WERI-Rb-1 (cell line): ENCODE data around the gene TUBA1C.
"Not testable (repeated sequence)": the region's sequence is repeated elsewhere in the genome, so short reads cannot be mapped to it uniquely, and the experiment has no call there.

Experiments used
- DNase-seq: peaks from one replicate; pipeline ENCODE4 v3.0.0-alpha.2; 2020
- H3K27ac ChIP-seq: fragments of 250-450 bp; sonication (Bioruptor Pico); 2 replicates; pipeline ENCODE4 v1.5.1; 2020; ENCODE audit warnings: mild to moderate bottlenecking, moderate library complexity
- H3K27me3 ChIP-seq: fragments of 250-450 bp; sonication (Bioruptor Pico); 2 replicates; pipeline ENCODE4 v1.5.1; 2021; ENCODE audit warnings: mild to moderate bottlenecking, low read depth, moderate library complexity; ENCODE audit not compliant: insufficient read depth, severe bottlenecking
- H3K36me3 ChIP-seq: fragments of 250-450 bp; sonication (Bioruptor Pico); 2 replicates; pipeline ENCODE4 v1.5.1; 2020; ENCODE audit warnings: mild to moderate bottlenecking, moderate library complexity
- H3K4me3 ChIP-seq: 2 replicates; pipeline ENCODE4 v1.5.1; 2011; ENCODE audit warnings: low read depth, mild to moderate bottlenecking, control low read depth, low read length
- H3K9me3 ChIP-seq: fragments of 250-450 bp; sonication (Bioruptor Pico); 2 replicates; pipeline ENCODE4 v1.5.1; 2021; ENCODE audit warnings: mild to moderate bottlenecking, moderate library complexity; ENCODE audit not compliant: severe bottlenecking
- TF ChIP-seq, protein P1 (sequence below): IDR thresholded peaks from 2 replicates; pipeline ENCODE4 v1.5.1; 2011; ENCODE audit warnings: low read depth, mild to moderate bottlenecking, control low read depth, inconsistent platforms, low read length

The TUBA1C gene

GRCh38 chr12:49314811-49315210 is 49.9 kb downstream of the TUBA1C start:
- no peak for DNase-seq
- no peak overlapping the region for H3K4me3 ChIP-seq
- H3K36me3 ChIP-seq: no peaks in the 10 kb centered on the region
- H3K27me3 ChIP-seq: no peaks in the 10 kb centered on the region
- no peak overlapping the region for H3K27ac ChIP-seq
- TF ChIP-seq, protein P1, sequence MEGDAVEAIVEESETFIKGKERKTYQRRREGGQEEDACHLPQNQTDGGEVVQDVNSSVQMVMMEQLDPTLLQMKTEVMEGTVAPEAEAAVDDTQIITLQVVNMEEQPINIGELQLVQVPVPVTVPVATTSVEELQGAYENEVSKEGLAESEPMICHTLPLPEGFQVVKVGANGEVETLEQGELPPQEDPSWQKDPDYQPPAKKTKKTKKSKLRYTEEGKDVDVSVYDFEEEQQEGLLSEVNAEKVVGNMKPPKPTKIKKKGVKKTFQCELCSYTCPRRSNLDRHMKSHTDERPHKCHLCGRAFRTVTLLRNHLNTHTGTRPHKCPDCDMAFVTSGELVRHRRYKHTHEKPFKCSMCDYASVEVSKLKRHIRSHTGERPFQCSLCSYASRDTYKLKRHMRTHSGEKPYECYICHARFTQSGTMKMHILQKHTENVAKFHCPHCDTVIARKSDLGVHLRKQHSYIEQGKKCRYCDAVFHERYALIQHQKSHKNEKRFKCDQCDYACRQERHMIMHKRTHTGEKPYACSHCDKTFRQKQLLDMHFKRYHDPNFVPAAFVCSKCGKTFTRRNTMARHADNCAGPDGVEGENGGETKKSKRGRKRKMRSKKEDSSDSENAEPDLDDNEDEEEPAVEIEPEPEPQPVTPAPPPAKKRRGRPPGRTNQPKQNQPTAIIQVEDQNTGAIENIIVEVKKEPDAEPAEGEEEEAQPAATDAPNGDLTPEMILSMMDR: no peak
- no peaks in the 10 kb centered on the region for H3K9me3 ChIP-seq

DNA sequence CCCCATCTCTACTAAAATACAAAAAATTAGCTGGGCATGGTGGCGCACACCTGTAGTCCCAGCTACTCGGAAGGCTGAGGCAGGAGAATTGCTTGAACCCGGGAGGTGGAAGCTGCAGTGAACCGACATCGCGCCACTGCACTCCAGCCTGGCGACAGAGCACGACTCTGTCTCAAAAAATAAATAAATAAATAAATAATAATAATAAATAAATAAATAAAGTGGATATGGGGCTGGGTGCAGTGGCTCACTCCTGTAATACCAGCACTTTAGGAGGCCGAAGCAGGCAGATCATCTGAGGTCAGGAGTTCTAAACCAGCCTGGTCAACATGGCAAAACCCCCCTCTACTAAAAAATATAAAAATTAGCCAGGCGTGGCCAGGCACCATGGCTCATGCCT is 52.2 kb downstream of the TUBA1C start:
- not testable (repeated sequence) for H3K27me3 ChIP-seq, H3K4me3 ChIP-seq, H3K27ac ChIP-seq, H3K9me3 ChIP-seq, DNase-seq, H3K36me3 ChIP-seq

- H3K36me3 ChIP-seq, H3K27ac ChIP-seq, DNase-seq, H3K27me3 ChIP-seq, H3K4me3 ChIP-seq, H3K9me3 ChIP-seq: not testable (repeated sequence)
Measured at GRCh38 chr12:49320411-49321103, 55.7 kb downstream of the TUBA1C start.

DNA sequence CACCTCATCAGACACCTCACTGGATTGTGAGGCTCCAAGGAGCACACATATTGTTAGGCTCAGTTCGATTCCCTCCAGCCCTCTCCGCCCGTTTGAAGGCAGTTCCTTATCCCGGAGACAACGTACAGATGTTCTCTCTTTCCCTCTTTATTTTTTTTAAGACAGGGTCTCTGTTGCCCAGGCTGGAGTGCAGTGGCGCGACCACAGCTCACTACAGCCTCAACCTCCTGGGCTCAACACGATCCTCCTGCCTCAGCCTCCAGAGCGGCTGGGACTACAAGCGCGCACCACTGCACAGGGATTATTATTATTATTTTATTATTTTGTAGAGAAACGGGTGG is 57.5 kb downstream of the TUBA1C start:
- Histone ChIP-seq H3K27ac (peak overlapping the region; percentile 85), H3K9me3 (no peaks in the 10 kb centered on the region), H3K4me3 (peak overlapping the region; percentile 85), H3K36me3 (peaks cover 27% of the 10 kb centered on the region), H3K27me3 (no peaks in the 10 kb centered on the region)
- TF ChIP-seq, protein P1: no peak
- no peak for DNase-seq

- H3K27ac ChIP-seq: peak within 1 kb of the TSS; percentile 88
- TF ChIP-seq, protein P1: no peak
- DNase-seq: peak; percentile 98
- H3K4me3 ChIP-seq: peak within 1 kb of the TSS; percentile 85
- H3K27me3 ChIP-seq: no peaks in the 10 kb centered on the region
- H3K9me3 ChIP-seq: no peaks in the 10 kb centered on the region
- H3K36me3 ChIP-seq: peaks cover 33% of the 10 kb centered on the region
Measured at GRCh38 chr12:49322708-49323523, 58.0 kb downstream of the TUBA1C start, which contains the start of gene TROAP. Gene TROAP, plus strand, starts transcription at chr12:49323255. Its CDS starts 354 bp downstream, at chr12:49323609.

DNA sequence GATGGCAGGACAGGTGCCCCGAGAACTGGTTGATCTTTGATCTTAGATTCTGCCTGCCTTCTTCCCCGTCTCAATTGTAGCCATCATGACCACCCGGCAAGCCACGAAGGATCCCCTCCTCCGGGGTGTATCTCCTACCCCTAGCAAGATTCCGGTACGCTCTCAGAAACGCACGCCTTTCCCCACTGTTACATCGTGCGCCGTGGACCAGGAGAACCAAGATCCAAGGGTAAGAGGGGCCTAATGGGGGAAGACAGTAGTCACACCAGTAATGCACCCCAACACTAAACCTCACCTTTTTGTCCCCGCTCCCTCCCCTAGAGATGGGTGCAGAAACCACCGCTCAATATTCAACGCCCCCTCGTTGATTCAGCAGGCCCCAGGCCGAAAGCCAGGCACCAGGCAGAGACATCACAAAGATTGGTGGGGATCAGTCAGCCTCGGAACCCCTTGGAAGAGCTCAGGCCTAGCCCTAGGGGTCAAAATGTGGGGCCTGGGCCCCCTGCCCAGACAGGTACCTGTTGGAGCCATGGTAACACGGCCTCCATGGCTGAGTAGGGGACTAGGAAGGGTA is 58.7 kb downstream of the TUBA1C start:
- DNase-seq: no peak
- Histone ChIP-seq H3K27ac (peak overlapping the region; percentile 88), H3K36me3 (peaks cover 33% of the 10 kb centered on the region), H3K27me3 (no peaks in the 10 kb centered on the region), H3K9me3 (no peaks in the 10 kb centered on the region), H3K4me3 (peak overlapping the region; percentile 85)
- TF ChIP-seq, protein P1: no peak
